HTR-8/SVneo (cell line): ENCODE results near the gene SGCA.

Experiments
- DNase-seq: peaks from one replicate; pipeline ENCODE4 v3.0.0; 2011; ENCODE audit warnings: low spot score, mixed read lengths; ENCODE audit not compliant: insufficient read length
- FAIRE-seq: peaks from 2 replicates; lab custom pipeline; 2011; peaks lifted over from hg19 to GRCh38; lab: Jason Lieb, UNC

SGCA gene

DNA sequence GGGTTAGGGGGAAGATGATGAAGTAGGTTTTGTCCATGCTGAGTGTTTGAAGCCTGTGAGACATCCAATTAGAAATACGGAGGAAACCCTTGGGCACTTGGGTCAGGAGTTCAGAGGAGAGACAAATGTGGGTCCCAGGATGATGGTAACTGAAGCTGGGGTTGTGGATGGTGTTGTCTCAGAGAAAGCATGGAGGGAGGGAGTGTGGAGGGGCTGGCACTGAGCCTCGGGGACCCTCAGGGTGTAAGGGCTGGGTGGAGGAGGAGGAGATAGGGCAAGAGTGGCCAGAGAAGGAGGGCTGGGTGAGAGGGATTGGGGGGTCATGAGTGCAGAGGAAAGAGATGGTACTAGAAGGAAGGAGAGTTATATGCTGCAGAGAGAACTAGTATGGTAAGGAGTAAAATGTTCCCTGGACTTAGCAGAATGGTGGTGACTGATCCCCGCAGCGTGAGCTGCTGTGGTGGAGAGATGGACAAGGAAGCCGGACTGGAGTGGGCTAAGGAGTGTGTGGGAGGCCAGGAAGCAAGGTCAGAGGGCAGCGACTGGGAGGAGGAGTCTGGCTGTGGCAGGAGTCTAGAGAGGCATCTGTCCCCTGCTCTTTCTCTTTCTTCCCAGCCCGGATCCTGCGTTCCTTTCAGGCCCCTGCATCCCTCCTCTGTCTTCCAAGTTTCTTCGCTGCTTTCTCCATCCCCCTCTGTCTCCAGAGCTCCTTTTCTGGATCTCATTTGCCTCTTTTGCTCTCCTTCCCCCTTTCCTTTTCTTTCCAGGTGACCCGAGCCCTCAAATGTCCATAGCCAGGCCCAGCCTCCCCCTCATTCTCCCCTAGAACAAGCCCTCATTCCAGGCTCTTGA is 39.5 kb downstream of the SGCA start:
- DNase-seq: no peak
- peak; percentile 73 for FAIRE-seq

DNA sequence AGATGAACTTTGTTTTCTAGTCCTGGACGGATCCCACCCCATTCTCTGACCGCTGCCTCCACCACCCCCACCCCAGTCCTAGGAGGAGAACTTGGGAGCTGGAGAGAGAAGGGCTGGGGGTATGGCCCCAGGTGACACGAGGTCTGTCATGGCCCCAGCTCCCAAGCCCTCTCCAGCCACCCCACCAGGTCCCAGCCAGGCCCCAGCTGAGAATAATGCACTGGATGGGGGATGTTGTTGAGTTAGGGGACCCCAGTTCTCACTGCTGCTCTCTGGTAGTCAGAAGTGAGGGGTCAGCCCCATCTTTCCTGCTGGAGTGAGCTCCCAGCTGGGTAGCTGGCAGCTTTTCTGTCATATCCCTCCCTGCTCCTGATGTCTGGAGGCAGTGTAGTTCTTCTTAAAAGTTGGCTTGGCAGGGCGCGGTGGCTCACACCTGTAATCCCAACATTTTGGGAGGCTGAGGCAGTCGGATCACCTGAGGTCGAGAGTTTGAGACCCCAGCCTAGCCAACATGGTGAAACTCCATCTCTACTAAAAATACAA is 40.2 kb downstream of the SGCA start:
- DNase-seq (no peak), FAIRE-seq (no peak)

DNA sequence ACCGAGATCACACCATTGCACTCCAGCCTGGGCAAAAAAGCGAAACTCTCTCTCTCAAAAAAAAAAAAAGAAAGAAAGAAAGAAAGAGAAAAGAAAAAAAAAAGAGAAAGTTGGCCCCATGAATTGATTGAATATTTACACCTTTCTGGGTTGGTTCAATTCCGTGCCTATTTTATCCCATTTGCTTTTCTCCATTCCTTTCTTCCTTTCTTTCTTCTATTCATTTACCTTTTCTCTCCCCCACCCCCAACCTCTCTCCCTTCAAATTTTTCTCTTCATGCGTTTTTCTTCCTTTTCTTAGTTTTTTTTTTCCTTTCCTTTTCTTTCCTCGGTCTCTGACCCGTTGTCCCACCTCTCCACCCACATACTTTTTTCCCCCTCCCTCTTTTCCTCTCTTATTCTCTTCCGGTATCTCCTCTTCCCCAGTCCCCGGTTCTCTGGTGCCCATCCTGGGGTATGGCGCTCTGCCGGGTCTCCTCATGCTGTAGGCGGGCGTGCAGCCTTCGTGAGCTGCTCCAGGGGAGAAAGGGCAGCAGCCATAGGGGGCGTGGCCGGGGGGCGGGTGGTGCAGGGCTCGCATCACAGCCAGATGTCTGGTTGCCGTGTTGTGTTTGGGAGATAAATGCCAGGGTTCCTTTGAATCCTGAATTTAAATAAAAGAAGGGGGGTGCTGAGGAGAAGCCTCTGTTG is 40.9 kb downstream of the SGCA start:
- FAIRE-seq (no peak), DNase-seq (no peak)

DNA sequence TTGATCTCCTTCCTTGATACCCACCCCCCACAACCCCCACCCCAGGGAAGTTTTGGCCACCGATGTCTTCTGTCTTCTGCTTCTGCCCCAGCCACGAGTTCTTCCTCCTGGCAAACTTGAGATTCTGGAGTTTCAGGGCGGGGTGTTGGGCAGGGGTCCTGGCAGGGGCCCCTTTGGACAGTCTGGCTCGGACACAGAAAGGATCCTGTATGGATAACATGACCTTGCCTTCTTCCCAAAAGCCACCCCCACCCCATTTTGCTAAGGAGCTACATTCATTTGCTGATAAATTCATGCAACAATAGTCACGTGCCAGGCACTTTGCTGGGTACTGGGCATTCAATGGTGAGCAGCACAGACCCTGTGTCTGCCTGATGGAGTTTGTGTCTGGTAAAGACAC is 41.5 kb downstream of the SGCA start:
- DNase-seq (no peak), FAIRE-seq (peak; percentile 54)

DNA sequence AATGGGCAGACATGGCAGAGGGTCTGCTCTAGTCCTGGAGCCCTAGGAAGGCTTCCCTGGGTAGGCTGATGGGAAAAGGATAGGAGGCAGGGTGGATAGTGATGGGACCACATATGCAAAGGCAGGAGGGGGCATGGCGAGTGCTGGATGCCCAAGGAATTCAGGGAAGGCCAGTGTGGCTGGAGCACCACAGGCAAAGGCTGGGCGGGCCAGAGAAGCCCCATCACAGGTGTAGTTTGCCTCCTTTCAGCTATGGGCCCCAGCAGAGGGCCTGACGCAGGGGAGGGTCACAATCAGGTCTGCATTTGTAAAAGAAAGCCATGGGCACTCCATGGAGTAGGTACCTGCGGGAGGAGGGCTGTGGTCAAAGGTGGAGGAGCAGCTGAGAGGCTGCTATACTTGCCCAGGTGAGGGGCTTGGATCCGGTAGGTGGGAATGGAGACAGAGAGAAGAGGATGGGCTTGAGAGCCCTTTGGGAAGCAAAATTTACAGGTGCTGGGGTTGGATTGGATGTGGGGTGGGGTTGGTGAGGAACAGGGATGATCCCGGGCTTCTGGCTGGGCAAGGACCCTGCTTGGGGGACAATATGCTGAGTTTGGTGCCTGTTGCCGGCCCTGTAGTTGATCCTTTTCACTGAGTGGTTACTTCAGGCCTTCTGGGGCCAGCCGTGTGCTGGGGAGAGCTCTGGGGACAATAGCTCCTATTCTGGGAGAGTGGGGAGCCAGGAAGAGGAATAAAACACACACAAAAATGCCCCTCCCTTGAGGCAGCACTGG is 42.2 kb downstream of the SGCA start:
- FAIRE-seq: peak; percentile 28
- DNase-seq: no peak

DNA sequence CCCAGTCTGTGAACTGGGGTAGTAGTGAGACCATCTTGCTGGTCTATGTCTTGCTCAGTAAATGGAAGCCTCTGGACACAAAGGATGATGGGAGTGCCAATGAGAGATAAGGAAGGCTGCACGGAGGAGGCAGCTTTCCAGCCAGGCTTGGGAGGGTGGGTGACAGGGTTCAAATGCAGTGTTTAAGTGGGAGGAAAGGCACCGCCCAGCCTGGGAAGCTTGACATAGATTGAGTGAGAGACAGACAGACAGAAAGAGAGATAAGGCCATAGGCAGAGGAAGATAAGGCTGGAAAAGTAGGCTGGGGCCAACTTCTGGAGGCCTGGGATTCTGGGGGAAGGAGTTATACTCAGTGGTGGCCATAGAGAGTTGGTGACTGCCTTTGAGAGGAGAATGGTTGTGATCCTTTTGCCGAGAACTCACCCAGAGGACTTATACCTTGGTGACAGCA is 42.8 kb downstream of the SGCA start:
- peak; percentile 38 for FAIRE-seq
- DNase-seq: no peak

DNA sequence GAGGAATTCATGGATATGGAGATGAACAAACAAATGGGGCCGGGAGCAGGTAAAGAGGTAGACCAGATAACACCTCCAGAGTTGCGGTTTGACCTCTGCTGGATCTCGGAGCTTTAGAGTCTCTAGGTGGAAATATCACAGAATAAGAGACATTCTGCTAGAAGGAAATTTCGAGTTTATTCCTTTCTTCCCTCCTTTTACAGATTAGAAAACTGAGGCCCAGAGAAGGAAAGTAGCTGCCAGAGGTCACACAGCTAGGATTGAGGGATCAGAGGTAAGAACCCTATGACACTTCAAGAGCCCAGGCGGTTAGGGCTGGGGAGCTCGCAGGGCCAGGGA is 43.3 kb downstream of the SGCA start:
- FAIRE-seq: no peak

DNA sequence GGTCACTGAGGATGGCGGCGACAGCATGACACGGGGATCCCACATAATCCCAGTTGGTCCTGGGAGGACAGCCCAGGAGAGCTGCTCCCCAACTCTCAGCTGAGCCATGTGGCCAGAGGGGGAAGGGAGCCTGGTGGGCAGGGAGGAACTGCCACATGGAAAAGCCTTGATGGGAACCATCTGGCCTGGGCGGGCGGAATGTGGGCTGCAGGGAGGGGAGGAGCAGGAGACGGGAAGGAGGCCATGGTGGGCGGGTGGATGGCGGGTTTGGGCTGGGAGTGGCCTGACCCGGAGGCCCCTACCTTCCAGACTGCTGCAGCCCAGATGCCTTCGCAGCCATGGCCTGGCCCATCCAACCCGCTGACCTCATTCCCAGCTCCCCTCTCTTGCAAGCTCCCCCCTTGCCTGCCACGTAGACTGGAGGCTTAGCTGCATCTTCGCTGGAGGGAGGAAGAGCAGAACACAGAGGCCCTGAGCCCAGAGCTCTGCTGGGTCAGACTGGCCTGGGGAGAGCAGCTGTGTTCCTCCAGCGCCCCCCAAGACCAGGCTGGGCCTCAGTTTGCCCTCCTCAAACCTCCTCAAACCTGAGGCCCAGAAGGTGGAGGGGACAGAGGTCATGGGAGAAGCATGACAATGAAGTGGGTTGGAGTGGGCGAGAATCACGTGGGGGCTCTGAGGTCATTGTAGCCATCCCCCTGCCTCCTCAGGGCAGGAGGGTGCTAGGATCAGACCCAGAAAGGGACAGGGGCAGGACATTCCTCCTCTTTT is 43.9 kb downstream of the SGCA start:
- DNase-seq: peak; percentile 97
- FAIRE-seq: peak; percentile 99

More for the DNA sequence above, 43.3 kb downstream of the SGCA start:
- no peak for DNase-seq

DNA sequence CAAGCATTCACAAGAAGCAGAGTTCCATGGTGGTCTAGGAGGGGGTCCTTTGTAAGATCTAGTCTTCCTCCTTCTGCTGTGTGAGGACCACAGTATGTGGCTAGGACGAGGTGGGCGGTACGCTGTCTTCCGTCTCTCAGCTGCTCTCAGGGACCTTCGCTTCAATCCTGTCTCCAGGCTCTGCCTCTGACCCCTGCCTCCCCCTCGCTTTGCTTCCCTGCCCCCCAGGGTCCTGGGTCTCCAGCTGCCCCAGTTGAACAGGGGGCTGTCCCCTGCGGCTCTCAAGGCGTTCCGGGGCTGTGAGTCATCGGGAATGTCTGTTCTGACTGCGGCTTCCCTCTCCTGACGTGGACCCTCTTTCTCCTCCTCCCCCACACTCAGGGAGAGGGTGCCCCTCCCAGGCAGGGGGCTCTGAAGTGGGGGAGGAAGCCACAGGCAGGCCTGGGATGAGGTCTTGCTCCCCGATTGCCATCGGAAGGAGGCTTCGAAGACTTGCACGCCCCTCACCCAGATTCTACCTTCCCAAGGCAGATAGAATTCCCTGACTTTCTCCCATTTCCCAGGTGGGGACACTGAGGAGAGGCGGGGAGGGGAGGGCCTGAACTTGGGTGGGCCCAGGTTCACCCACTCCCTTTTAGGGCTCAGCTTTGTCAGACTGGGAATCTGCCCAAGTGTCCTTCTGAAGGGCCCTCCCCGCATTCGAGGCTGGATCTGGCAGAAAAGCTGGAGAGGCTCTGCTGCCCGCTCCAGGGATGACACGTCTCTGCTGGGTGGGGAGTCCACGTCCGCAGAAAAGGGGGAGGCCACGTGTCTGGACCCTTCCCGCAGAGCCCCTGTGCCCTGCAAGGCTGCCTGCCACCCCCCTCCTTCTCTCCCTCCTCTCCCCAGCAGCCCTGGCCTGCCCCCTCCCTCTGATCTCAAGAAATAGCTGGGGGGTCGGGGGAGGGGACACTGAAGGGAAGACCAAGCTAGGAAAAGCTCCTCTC is 44.7 kb downstream of the SGCA start:
- DNase-seq: peak; percentile 99
- no peak for FAIRE-seq

DNA sequence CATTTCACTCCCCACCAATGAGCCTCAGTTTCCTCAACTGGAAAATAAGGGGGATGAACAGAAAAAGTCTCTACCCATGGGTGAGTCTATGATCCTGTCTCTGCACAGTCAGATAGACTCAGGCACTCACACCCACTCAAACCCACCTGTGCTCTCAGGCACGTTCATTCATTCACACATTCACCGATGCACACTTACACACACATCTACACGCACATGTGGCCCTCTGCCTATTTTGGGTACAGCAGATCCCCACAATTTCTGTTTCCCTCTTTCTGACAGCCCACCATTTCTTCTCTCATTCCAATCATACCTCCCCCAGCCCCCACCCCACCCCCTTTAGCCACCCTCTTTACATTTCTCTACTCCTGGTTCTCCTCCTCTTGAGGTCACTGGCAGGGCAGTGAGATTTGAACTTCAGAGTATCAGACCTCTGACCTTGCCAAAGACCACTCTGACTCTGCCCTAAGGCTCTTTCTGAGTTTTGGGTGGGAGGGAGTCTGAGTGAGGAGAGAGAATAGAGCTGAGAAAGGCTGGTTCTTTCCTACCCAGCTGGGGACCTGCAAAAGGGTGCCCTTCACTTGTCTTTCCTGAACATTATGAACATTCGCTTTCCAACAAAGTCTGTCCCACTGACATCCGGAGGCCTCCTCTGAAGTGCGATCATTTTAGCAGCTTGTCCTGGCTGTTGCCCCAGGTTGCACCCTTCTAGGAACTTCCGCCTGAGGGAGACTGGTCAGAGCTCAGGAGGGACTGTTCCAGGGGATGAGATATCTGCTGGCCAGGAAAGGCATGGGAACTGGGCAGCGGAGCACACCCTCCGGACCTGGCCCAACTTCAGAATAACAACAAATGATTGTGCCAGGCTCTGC is 45.7 kb downstream of the SGCA start:
- FAIRE-seq: peak; percentile 54
- no peak for DNase-seq

DNA sequence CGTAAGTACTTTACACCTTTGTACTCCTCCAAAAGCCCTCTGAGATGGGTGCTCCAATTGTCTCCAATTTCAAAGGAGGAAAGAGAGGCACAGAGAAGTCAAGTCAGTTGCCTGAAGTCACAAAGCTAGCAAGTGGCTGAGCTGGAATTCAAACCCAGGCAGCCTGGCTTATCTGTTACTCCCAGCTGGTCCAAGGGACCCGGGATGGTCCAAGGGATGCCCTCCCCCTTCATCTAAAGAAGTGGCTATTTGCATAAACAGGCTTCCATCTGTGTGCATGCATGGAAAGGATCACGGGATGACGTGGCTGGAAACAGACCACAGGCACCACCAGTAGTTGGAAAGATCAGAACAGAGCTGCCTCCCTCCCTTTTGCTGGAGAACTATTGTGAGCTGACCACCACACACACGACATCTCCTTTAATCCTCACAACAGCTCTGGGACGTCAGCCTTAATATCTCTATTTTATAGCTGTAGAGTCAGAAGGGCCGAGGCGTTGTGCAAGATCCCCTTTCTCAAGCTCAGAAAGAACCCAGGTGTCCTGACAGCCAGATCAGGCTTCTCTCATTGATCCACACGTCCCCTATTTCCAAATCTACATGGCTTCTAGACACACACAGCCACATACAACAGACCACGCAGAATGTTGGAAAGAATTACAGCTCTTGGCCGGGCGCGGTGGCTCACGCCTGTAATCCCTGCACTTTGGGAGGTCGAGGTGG is 46.5 kb downstream of the SGCA start:
- FAIRE-seq: no peak
- no peak for DNase-seq

DNA sequence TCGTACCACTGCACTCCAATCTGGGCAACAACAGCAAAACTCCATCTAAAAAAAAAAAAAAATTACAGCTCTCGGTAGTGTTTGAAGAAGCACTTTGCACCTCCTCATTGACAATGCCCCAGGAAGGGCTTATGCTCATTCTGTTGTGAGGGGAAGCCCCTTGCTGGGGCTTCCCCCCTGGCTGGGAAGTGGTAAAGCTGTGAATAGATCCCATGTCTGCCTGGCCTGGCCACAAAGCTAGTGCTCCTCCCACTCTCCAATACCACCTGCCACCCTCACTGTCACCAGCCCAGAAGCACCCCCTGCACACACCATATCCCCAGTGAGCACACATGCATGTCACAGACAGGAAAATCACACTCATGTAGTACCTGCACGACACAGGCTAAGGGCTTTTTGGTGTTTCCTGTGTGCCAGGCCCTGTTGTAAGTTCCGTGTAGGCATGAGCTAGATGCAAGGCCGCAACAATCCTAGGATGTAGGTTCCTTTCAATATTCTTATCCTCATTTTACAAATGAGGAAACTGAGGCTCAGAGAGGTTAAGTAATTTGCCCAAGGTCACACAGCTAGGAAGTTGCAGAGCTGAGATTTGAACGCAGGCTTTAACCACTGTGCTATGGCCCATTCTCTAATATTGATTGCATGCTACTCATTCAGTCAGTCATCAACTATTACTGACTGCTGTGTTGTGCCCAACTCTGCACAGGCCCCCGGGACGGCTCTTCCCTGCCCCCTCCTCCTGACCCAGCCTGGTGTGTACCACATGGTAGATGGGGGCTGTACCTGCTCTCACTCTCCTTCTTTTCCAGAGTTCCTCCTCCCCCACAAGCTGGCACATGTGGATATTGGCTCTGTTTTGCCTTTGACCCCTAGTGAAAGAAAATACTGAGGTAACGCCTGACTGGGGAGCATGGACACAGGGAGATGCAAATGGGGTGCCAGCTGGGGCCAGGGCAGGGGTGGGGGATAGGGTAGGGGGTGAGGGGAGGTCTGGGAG is 47.5 kb downstream of the SGCA start:
- FAIRE-seq: peak; percentile 48
- no peak for DNase-seq

DNA sequence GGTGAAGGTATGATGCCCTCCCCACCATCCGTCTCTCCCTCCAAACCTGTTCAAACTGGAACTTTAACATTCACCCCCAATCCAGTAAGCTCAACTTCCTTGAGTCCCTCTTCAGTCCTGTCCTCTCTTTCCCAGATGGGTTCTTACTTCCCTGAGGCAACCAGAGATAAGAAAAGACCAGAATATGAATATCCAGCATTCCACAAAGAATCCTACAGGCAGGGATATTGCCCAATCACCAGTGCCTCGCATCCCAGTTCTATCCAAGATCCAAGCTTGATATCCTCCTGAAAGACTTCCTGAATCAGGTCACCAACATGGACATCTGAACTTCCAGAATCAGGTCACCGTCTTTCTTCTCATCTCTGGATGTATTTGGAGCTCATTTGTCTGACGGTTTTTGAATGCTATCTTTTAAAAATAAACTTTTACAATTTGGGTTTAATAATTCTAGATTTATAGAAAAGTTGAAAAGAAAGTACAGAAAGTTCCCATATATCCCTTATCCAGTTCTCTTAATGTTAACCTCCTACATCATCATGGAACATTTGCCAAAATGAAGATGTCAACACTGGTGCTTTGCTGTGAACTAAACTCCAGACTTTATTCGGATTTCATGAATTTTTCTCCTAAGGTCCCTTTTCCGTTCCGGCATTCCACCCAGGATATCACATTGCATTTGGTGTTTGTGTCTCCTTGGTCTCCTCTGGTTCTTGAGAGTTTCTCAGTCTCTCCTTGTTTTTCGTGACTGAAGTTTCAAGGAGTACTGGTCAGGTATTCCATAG is 49.4 kb downstream of the SGCA start:
- no peak for FAIRE-seq

DNA sequence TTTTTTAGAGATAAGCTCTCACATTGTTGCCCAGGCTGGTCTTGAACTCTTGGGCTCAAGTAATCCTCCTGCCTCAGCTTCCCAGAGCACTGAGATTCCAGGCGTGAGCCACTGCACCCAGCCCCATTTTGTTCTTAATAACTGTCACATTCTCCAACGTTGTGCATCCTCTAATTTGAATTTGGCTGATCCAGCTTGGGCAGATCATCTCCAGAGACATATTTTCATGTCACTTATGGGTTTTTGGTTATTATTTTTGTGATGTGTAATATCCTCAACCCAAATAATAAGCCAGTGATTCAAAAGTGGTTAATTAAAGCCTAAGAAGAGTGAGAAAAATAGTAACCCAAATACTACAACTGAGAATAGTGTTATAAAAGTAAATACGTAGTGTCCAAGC is 51.8 kb downstream of the SGCA start:
- no peak for FAIRE-seq
- DNase-seq: no peak

More for the DNA sequence above, 49.4 kb downstream of the SGCA start:
- no peak for DNase-seq

DNA sequence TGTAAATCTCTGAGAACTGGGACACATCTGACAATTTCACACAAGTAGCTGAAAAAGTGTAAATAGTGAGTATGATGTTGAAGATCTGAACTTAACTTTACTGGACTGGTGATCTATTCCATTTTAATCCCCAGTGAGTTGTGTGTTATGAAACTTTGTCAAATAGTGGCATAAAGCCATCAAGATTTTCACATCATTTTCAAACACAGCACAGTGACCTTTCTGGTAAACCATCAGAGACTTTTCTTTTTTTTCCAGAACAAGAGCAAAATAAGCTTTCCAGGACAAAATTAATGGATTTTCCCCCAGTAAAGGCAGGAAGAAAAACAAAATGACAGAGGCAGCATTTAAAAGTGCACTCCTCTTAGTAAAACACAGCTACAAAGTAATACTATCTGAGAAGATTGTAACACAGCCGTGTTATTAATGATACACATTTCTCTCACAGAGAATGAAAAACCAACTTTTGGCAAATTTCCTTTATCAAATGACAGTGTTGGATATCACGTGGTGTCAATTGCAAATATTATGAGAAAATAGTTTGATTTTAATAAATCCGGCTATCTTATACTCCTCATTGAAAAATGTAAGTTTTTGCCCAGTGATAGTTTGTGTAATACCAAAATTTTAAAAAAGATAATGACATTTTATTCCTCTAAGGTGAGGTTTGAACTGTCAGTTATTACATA is 52.4 kb downstream of the SGCA start:
- FAIRE-seq (no peak), DNase-seq (no peak)
